ENCODE measurements around the gene RASL12. TPM values are rescaled to one million over a fixed set of nuclear protein-coding genes. Genes with fewer than 3 reads are reported as not detected.

The RASL12 gene
- total RNA-seq, 1 experiment from 2014 or later: not detected

- no peak for DNase-seq (ENCODE audit: low spot score)
Observed at GRCh38 chr15:65056106-65056505, 11.7 kb downstream of the RASL12 start.

DNA sequence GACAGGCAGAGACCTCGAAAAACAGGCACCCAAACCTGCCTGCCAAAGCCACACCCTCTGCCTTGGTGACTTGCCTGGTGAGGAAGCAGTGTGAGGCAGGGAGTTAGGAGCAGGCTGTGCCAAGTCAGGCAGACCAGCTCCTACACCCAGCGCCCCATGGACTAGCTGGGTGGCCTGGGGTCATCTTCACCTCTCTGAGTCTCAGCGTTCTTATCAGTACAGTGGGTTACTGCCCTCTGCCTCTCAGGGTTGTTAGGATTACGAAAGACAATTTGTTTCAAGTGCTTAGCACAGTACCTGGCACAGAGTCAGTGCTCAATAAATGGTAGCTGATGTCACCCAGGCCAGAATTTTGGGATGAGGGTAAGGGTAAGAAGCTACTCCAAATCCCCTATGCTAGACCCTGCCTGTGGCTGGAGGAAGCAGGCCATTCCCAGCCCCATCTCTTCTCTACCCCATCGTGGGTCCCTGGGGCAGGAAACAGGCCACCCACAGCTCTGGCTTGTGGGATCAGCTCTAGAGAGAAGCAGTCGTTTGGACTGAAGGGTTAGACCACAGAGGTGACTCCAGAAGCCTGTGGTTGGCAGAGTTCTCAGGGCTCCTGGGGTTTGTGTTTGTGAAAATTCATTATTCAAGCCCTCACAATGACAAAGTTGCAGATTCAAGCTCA lies 12.5 kb downstream of the RASL12 start:
- peak; percentile 40 for DNase-seq (ENCODE audit: low spot score)

GRCh38 chr15:65054333-65055200 lies 13.2 kb downstream of the RASL12 start:
- peak; percentile 94 for DNase-seq (ENCODE audit: low spot score)

DNA sequence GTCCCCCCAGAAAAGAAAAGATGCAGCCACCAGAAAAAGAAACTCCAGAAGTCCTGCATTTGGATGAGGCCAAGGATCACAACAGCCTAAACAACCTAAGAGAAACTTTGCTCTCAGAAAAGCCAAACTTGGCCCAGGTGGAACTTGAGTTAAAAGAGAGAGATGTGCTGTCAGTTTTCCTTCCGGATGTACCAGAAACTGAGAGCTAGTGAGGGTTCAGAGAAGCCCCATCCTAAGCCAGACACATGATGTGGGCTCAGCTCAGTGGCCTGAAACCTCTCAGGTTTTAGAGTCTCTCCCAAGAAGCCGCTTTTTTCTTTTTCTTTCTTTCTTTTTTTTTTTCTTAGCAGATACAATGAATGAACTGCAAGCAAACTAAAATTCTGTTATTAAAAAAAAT lies 14.8 kb downstream of the RASL12 start:
- DNase-seq (ENCODE audit: low spot score): no peak

DNA sequence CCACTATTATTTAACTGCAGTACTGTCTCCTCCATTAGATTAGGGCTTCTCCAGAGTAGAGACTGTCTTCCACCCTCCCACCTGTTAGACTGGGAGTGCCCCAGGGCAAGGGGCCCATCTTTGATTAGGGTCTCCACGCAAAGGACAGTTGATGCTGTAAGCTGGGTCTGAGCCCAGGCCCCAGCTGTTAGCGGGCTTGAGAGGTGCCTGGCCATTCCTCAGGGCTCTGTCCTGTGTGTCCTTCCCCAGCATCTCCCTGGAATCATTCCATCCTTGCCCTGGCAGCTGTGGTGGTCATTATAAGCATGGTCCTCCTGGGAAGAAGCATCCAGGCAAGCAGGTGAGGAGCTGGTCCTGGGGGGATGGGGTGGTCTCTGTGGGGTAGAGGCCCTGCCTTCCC lies 16.5 kb downstream of the RASL12 start:
- no peak for DNase-seq (ENCODE audit: low spot score)

DNA sequence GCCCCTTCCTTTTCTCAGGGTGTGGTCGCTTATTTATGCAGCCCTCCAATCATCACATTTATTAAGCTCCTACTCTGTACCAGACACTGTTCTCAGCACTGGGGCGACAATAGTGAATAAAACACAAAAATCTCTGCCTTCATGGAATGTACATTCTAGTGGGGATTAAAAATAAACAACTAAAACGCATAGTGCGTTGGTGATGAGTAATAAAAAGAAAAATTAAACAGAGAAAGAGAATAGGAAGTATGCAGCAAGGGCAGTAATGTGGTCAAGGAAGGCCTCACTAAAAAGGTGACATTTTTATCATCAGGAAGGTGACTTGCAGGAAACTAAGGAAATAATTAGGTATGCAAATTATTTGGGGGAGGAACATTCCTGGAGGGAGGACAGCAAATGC lies 17.5 kb downstream of the RASL12 start:
- DNase-seq (ENCODE audit: low spot score): no peak

DNA sequence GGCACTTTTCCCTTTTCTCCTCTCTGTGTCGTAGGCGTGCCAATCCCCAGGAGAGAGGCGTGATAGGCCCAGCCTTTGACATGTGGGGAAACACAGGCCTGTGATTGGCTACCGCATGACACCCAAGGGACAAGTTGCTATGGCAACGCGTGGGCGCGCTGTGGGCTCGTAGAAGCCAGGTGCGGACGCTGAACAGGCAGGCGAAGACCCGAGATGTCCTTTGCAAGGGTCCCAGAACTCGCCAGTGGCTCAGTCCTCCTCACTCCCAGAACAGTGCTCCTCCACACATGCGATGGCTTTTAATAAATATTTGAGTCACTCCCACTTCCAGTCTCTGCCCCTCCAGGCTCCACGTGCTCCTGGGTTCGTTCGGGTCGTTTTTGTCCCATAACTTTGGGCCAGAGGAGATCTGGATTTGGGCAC lies 18.4 kb downstream of the RASL12 start:
- DNase-seq (ENCODE audit: low spot score): peak; percentile 99

- DNase-seq (ENCODE audit: low spot score): no peak
Observed at GRCh38 chr15:65048241-65048640, 19.6 kb downstream of the RASL12 start.

DNA sequence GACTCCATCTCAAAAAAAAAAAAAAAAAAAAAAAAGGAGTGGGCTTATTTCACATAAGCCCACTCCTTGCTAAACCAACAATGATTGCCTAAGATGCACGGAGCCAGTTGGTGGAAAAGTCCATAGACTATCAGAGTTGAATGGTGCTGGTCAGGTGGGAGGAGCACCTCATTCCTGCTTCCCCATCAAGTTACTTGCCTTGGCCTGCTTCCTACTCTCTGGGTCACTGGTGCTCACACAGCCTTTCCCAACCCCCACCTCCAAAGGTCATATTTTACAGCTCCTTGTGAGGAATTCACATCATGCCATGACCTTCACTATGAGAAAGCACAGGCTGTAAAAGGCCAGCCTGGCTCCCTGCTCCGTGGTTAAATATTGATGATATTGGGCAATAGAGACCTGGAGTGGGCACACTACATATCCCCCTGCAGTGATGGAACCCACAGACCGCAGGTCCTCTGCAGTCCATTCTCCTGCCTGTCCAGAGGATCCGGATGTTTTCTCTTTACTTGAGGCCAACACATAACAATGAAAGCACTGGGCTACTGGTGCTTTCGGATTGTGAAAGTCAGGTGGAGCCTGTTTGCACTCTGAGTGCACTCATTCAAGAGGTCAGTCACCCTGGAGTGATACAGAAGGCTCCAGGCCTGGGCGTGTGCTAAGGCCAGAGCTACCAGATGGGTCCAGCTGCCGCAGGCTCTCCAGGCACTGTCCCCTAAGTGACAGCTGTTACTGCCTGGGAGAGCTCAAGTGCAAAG lies 22.9 kb downstream of the RASL12 start, which contains the start of gene SLC51B:
Gene SLC51B, plus strand, starts transcription at position 664 of the 758 bp plus-strand sequence. CDS start 4,618 bp downstream, outside the sequence.
- DNase-seq (ENCODE audit: low spot score): peak; percentile 84

- DNase-seq (ENCODE audit: low spot score): peak; percentile 41
Observed at GRCh38 chr15:65044218-65044617, 23.6 kb downstream of the RASL12 start.

DNA sequence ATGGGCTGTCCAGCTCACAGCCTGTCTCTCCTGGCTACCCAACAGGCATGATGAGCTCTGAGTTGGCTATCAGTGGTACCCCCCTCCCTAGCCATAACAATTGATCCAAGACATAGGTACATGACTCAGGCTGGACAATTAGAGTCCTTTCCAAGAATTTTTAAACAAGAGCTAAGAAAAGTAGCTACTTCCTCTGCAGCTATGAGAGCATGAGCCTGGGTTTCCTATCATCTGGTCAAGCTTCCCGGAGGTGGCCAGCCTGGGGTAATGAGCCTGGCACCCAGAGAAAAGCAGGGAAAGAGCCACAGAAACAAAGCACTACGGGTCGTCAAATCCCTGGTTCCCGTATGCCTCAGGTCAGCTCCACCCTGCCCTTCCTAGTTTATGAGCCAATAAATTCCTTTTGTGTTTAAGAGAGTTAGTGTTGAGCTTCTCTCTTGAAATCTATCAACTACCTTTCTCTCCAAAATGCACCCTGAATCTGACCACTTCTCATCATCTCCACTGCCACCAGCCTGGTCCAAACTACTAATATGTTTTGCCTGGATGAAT lies 24.9 kb downstream of the RASL12 start:
- DNase-seq (ENCODE audit: low spot score): peak; percentile 82

- no peak for DNase-seq (ENCODE audit: low spot score)
Observed at GRCh38 chr15:65041787-65042186, 26.0 kb downstream of the RASL12 start.

- DNase-seq (ENCODE audit: low spot score): no peak
Observed at GRCh38 chr15:65040461-65040860, 27.3 kb downstream of the RASL12 start.

- DNase-seq (ENCODE audit: low spot score): no peak
Observed at GRCh38 chr15:65038836-65039235, 29.0 kb downstream of the RASL12 start.

GRCh38 chr15:65038428-65038827 lies 29.4 kb downstream of the RASL12 start:
- no peak for DNase-seq (ENCODE audit: low spot score)

DNA sequence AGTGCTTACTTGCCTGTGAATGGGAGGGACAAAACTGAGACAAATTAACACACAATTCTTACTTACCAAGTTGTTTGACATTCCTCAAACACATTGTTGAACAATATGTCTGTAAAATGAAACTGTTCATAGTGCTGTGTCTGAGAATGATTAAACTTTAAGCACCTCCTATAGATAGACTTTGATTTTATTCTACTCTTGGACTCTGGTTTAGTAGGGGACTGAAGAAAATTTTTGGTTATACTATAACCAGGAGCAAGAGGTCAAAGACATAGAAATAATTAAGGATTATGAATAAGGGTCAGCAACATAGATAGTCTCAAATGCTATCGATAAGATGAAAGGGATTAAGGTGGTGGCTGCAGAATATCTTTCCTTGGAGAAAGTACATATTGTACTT lies 30.5 kb downstream of the RASL12 start:
- DNase-seq (ENCODE audit: low spot score): no peak

DNA sequence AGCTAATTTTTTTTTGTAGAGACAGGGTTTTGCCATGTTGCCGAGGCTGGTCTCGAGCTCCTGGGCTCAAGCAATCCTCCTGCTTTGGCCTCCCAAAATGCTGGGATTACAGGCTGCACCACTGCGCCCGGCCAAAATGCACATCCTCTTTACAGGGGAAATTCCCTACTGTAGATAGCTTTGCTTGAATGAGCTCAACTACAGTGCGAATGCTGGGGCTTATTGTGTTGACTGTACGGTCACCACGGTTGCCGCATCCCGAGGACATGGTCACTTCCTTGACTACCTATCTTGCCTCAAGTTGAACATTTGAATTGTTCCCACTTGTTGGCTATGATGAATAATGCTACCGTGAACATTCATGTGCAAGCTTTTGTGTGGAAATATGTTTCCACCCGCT lies 33.1 kb downstream of the RASL12 start:
- DNase-seq (ENCODE audit: low spot score): no peak

GRCh38 chr15:65033659-65034269 lies 34.0 kb downstream of the RASL12 start:
- peak; percentile 64 for DNase-seq (ENCODE audit: low spot score)

GRCh38 chr15:65032801-65033537 lies 34.8 kb downstream of the RASL12 start:
- DNase-seq (ENCODE audit: low spot score): peak; percentile 99

DNA sequence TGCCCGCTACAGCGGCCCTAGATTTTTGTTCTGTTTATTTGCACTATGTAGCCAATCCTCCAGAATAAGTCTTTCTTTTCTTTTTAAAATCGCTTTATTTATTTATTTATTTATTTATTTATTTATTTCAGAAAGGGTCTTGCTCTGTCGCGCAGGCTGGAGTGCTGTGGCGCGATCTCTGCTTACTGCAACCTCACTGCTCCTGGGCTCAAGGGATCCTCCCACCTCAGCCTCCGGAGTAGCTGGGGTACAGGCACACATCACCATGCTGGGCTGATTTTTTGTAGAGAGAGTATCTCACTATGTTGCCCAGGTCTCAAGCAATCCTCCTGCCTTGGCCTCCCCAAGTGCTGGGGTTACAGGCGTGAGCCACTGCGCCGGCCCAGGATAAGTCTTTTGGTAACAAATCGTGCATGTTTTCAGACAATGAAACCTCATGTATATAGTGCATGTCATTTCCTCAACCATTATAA lies 38.0 kb downstream of the RASL12 start:
- DNase-seq (ENCODE audit: low spot score): no peak

Data from HT-29 (cell line).